Heart right ventricle (tissue), 16 donors: ENCODE data around the gene NNT. TPM values are rescaled to one million over a fixed set of nuclear protein-coding genes. Genes with fewer than 3 reads are reported as not detected.

Experiments used
- ATAC-seq, 8 donors: fragments of 200-7000 bp; cut with Tn5 transposase; one replicate each; pipeline ENCODE4 v1.9.1; 2020; ENCODE audit warnings: mild to moderate bottlenecking in 8 of 8, moderate library complexity in 8 of 8, moderate number of reproducible peaks in 1 of 8
- DNase-seq, 2 donors: peaks; one replicate each; pipeline ENCODE4 v3.0.0-alpha.2; 2020
- H3K27ac ChIP-seq, 10 donors: fragments of 200-600 bp; sonication (generic) in 2 of 10; one replicate each; pipeline versions ENCODE4 v1.5.0 to v1.8.0; 2020 to 2022; ENCODE audit warnings: mild to moderate bottlenecking in 3 of 10
- H3K27me3 ChIP-seq, 7 donors: fragments of 200-600 bp; one replicate each; pipeline ENCODE4 v1.8.0; 2021 to 2022; ENCODE audit warnings: mild to moderate bottlenecking in 2 of 7
- H3K36me3 ChIP-seq, 9 donors: fragments of 200-600 bp; sonication (generic) in 1 of 9; one replicate each; pipeline versions ENCODE4 v1.5.0 to v1.8.0; 2020 to 2022; ENCODE audit warnings: mild to moderate bottlenecking in 2 of 9
- H3K4me1 ChIP-seq, 9 donors: fragments of 200-600 bp; sonication (generic) in 1 of 9; one replicate each; pipeline versions ENCODE4 v1.5.0 to v1.8.0; 2020 to 2022; ENCODE audit warnings: mild to moderate bottlenecking in 4 of 9
- H3K4me3 ChIP-seq, 10 donors: fragments of 200-600 bp; sonication (generic) in 2 of 10; one replicate each; pipeline versions ENCODE4 v1.5.0 to v1.8.0; 2020 to 2022; ENCODE audit warnings: mild to moderate bottlenecking in 7 of 10, moderate library complexity in 2 of 10
- H3K9me3 ChIP-seq, 11 donors: fragments of 200-600 bp in 10 of 11; sonication (generic) in 2 of 11; one replicate each; pipeline versions ENCODE4 v1.5.0 to v1.8.0; 2013 to 2022; ENCODE audit warnings: mild to moderate bottlenecking in 2 of 11, control low read depth in 1 of 11, moderate library complexity in 1 of 11
- CTCF ChIP-seq, 9 donors: fragments of 200-600 bp; sonication (generic) in 2 of 9; IDR thresholded peaks; one replicate each; pipeline versions ENCODE4 v1.5.0 to v1.8.0; 2021 to 2022; ENCODE audit warnings: antibody characterized with exemption in 9 of 9, mild to moderate bottlenecking in 5 of 9, moderate library complexity in 1 of 9
- WGBS, 2 donors: extraction: QIAGEN DNeasy Blood & Tissue Kit; methylation state at CpG; one replicate each; pipeline ENCODE4 v1.1.7; 2013; ENCODE audit warnings: inconsistent platforms in 1 of 2; 5-methylcytosine and 5-hydroxymethylcytosine counted together
- intact Hi-C, 10 donors: fragments of 100-400 bp; cut with DNase I; formaldehyde crosslinking; loops; one replicate each; pipeline versions ENCODE4 v1.11.1 to v1.14.2; 2022
- polyA plus RNA-seq, 2 donors: library from polyadenylated mRNA; stranded (reverse); fragments of 200-250 nt; gene quantifications; one replicate each; pipeline ENCODE4 v1.2.3, GENCODE V29; 2013
- total RNA-seq, 10 donors: library from RNA; stranded (reverse); fragmentation: NEBNext Ultra II Directional in 3 of 10; extraction: Animal tissue kit (Norgen Biotek cat#: 25700) in 3 of 10; gene quantifications; one replicate each; pipeline versions ENCODE4 v1.2.1 to v1.2.4, GENCODE V29; 2021 to 2023
- donor health status: Arrhythmogenic right ventricular cardiomyopathy.
- donor health status: ischemic (EF 13 %, LVEDD 7.1; RV severe dilation, severe dysfunction).
- donor health status: healthy with polysubstance abuse.
- donor health status: DM: no; HTN: yes; CAD: no.
- donor health status: DM: no; HTN: no; CAD: no.
- donor health status: ischemic (EF 25% LVEDD 6.9; RV normal size, moderate dysfunction).
- donor health status: ischemic (EF 25% LVEDD 5.7; RV mildly dilated, moderate dysfunction).
- donor health status: healthy.
- donor health status: DM: yes; HTN: yes; CAD: no.
- donor health status: Ischemic cardiomyopathy.
- donor health status: ischemic (EF 35%, LVEDD 5.7; RV mildly dilated, moderate dysfunction).
- donor health status: nonischemic (EF 11% LVEDD 7.7; RV severe dilation, severe dysfunction).
- donor health status: DM: yes; HTN: yes; CAD: no.
- donor health status: PGD.
- donor health status: ischemic (EF 29% LVEDD 5.4; RV normal size, mild dysfunction).
- donor health status: nonischemic (EF 23%, LVEDD 6.1; RV moderate dilation, normal function).

The NNT gene
- total and polyA plus RNA-seq, 12 donors, result 40.8 to 731 (median 609) TPM

GRCh38 chr5:43638546-43638945 lies 35.6 kb downstream of the NNT start:
- no peak overlapping the region for H3K4me3 ChIP-seq
- H3K27me3 ChIP-seq, result no peaks in the 10 kb centered on the region
- peaks cover 5 to 88% (median 65%) of the 10 kb centered on the region in 9 donors for H3K4me1 ChIP-seq
- ATAC-seq, result no peak
- no peaks in the 10 kb centered on the region for H3K9me3 ChIP-seq
- TF ChIP-seq CTCF (IDR thresholded peaks at IDR 0.05), result no peak
- intact Hi-C loops, result loop anchor here in 1 of 10 donors (10.0 kb wide), 1 partner anchor 1136 kb away; no protein-coding TSS in a partner anchor
- no peak for DNase-seq
- peaks cover 0 to 46% (median 7%) of the 10 kb centered on the region in 9 donors for H3K36me3 ChIP-seq
- peak overlapping the region in 4 of 10 donors; percentile 0 to 51 (median 11) for H3K27ac ChIP-seq

DNA sequence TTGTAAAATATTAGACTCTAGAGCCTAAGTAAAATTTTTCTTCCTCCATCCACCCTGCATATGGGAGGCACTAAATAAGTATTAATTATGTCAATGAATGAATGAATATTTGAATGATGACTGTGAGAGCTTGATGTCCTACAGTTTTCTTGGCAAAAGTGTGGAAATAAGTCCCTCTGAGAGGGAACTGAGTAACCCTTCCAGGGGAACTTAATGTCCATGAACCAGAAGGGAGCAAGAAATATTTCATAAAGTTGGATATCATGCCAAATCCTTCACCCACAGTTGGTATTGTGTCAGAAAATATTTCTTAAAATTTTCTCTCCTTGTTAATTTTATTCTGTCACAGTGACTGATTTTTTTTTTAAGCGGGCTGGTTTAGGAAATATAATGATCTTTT lies 36.6 kb downstream of the NNT start:
- peak overlapping the region in 1 of 10 donors; percentile 0 for H3K27ac ChIP-seq

GRCh38 chr5:43642428-43642827 lies 39.4 kb downstream of the NNT start:
- ATAC-seq (no peak), DNase-seq (no peak)
- peaks cover 0 to 51% (median 35%) of the 10 kb centered on the region in 9 donors for H3K4me1 ChIP-seq
- no peak for TF ChIP-seq CTCF (IDR thresholded peaks at IDR 0.05)
- H3K27me3 ChIP-seq, result no peaks in the 10 kb centered on the region
- no peaks in the 10 kb centered on the region for H3K9me3 ChIP-seq
- intact Hi-C loops, result no loop called here
- 71 to 81% methylated on average over 2 of the region's 2 CpGs for WGBS, 2 donors
- H3K27ac ChIP-seq, result peak overlapping the region in 1 of 10 donors; percentile 16
- H3K36me3 ChIP-seq, result peaks cover 0 to 59% (median 12%) of the 10 kb centered on the region in 9 donors
- H3K4me3 ChIP-seq, result no peak overlapping the region

More for the DNA sequence above, 36.6 kb downstream of the NNT start:
- no peak for DNase-seq
- Histone ChIP-seq H3K4me1 (peaks cover 5 to 79% (median 56%) of the 10 kb centered on the region in 9 donors), H3K9me3 (no peaks in the 10 kb centered on the region), H3K4me3 (no peak overlapping the region), H3K27me3 (no peaks in the 10 kb centered on the region), H3K36me3 (peaks cover 0 to 52% (median 4%) of the 10 kb centered on the region in 9 donors)
- intact Hi-C loops, result loop anchor here in 1 of 10 donors (10.0 kb wide), 1 partner anchor 1135 kb away; no protein-coding TSS in a partner anchor
- ATAC-seq, result peak in 2 of 8 donors; percentile 47 to 74
- no peak for TF ChIP-seq CTCF (IDR thresholded peaks at IDR 0.05)
- 93 to 95% methylated on average over 1 of the region's 1 CpG for WGBS, 2 donors

DNA sequence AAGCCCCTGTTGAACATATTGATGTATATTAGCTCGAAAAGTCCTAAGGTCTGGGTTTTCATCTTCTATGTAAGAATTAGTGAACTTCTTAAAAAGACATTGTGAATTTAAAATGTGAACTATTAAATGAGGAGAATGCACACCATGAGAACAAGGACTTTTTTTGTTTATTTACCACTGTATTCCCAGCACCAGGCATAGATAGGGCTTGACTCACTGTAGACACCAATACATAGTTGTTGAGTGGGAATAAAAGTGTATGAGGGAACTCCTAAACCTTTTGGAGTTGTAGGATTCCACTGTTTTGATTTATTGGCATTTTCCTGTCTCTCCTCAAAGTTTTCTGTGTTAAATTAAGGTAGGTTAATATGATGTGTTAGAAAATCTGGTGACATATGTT lies 40.3 kb downstream of the NNT start:
- no peak for DNase-seq
- H3K4me3 ChIP-seq, result no peak overlapping the region
- no peak for ATAC-seq
- H3K27me3 ChIP-seq, result no peaks in the 10 kb centered on the region
- intact Hi-C loops, result no loop called here
- H3K9me3 ChIP-seq, result no peaks in the 10 kb centered on the region
- no peak for TF ChIP-seq CTCF (IDR thresholded peaks at IDR 0.05)
- H3K4me1 ChIP-seq, result peaks cover 0 to 44% (median 29%) of the 10 kb centered on the region in 9 donors
- H3K36me3 ChIP-seq, result peaks cover 0 to 62% (median 12%) of the 10 kb centered on the region in 9 donors
- H3K27ac ChIP-seq, result no peak overlapping the region
- WGBS, 2 donors, result 96 to 99% methylated on average over 1 of the region's 1 CpG
